ENCODE measurements around the gene SLC2A5. TPM values are rescaled to one million over a fixed set of nuclear protein-coding genes. Genes with fewer than 3 reads are reported as not detected.

The SLC2A5 gene
- total RNA-seq, 1 donor from 2014 or later, result 0.98 TPM

GRCh38 chr1:9042272-9042671 lies 27.2 kb downstream of the SLC2A5 start:
- TF ChIP-seq CTCF (IDR thresholded peaks at IDR 0.05), result no peak
- Histone ChIP-seq H3K27me3 (no peaks in the 10 kb centered on the region), H3K4me1 (no peaks in the 10 kb centered on the region), H3K9me3 (no peaks in the 10 kb centered on the region), H3K4me3 (no peak overlapping the region), H3K36me3 (no peaks in the 10 kb centered on the region), H3K27ac (no peak overlapping the region)
- no peak for DNase-seq
- intact Hi-C loops (cut with DNase I), result no loop called here
- no peak for ATAC-seq

GRCh38 chr1:9041116-9041779 lies 28.2 kb downstream of the SLC2A5 start:
- Histone ChIP-seq H3K9me3 (no peaks in the 10 kb centered on the region), H3K27me3 (no peaks in the 10 kb centered on the region), H3K36me3 (no peaks in the 10 kb centered on the region), H3K4me3 (no peak overlapping the region), H3K4me1 (no peaks in the 10 kb centered on the region), H3K27ac (no peak overlapping the region)
- ATAC-seq (no peak), DNase-seq (no peak)
- TF ChIP-seq CTCF (IDR thresholded peaks at IDR 0.05), result no peak
- intact Hi-C loops (cut with DNase I), result no loop called here

GRCh38 chr1:9040659-9041030 lies 28.8 kb downstream of the SLC2A5 start:
- Histone ChIP-seq H3K27me3 (no peaks in the 10 kb centered on the region), H3K9me3 (no peaks in the 10 kb centered on the region), H3K27ac (no peak overlapping the region), H3K36me3 (no peaks in the 10 kb centered on the region), H3K4me1 (no peaks in the 10 kb centered on the region), H3K4me3 (no peak overlapping the region)
- ATAC-seq (no peak), DNase-seq (no peak)
- no peak for TF ChIP-seq CTCF (IDR thresholded peaks at IDR 0.05)
- intact Hi-C loops (cut with DNase I), result no loop called here

- no peak overlapping the region for H3K27ac ChIP-seq
- H3K9me3 ChIP-seq, result peaks cover 5% of the 10 kb centered on the region
- H3K27me3 ChIP-seq, result no peaks in the 10 kb centered on the region
- TF ChIP-seq CTCF (IDR thresholded peaks at IDR 0.05), result no peak
- no peaks in the 10 kb centered on the region for H3K36me3 ChIP-seq
- intact Hi-C loops (cut with DNase I), result no loop called here
- no peak overlapping the region for H3K4me3 ChIP-seq
- DNase-seq (no peak), ATAC-seq (peak; percentile 6)
- H3K4me1 ChIP-seq, result no peaks in the 10 kb centered on the region
Observed at GRCh38 chr1:9039761-9040658, 29.4 kb downstream of the SLC2A5 start.

- intact Hi-C loops (cut with DNase I), result no loop called here
- no peak overlapping the region for H3K4me3 ChIP-seq
- peaks cover 8% of the 10 kb centered on the region for H3K9me3 ChIP-seq
- H3K36me3 ChIP-seq, result no peaks in the 10 kb centered on the region
- peak; percentile 18 for ATAC-seq
- no peak overlapping the region for H3K27ac ChIP-seq
- H3K27me3 ChIP-seq, result no peaks in the 10 kb centered on the region
- H3K4me1 ChIP-seq, result no peaks in the 10 kb centered on the region
- no peak for DNase-seq
- no peak for TF ChIP-seq CTCF (IDR thresholded peaks at IDR 0.05)
Observed at GRCh38 chr1:9038881-9039760, 30.3 kb downstream of the SLC2A5 start.
